ENCODE results near the gene RBMS1.
"Not testable (repeated sequence)": the region's sequence is repeated elsewhere in the genome, so short reads cannot be mapped to it uniquely, and the experiment has no call there.

The RBMS1 gene

DNA sequence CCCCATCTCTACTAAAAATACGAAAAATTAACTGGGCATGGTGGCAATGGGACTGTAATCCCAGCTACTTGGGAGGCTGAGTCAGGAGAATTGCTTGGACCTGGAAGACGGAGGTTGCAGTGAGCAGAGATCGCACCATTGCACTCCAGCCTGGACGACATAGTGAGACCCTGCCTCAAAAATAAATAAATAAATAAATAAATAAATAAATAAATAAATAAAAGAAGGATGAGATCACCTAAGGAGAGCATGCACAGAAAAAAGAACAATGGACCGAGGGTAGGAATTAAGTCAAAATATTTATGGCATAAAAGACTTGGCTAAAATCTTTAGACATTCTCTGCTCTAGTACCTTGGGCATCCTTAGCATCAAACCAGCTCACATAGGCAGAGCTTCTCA is 8.9 kb upstream of the RBMS1 start:
- no CpG with 5 or more reads among the region's 5 CpGs for WGBS (ENCODE audit: insufficient coverage, insufficient read length)
- Histone ChIP-seq H3K4me3 (ENCODE audit: low read length) (no peak overlapping the region), H3K27me3 (ENCODE audit: control insufficient read depth, insufficient read depth, low read length) (no peaks in the 10 kb centered on the region), H3K4me1 (ENCODE audit: control insufficient read depth, insufficient read depth, low read length) (no peaks in the 10 kb centered on the region), H3K27ac (ENCODE audit: low read length) (no peak overlapping the region), H3K9me3 (ENCODE audit: control insufficient read depth, insufficient read depth, low read length) (no peaks in the 10 kb centered on the region), H3K36me3 (ENCODE audit: control insufficient read depth, insufficient read depth, low read length) (no peaks in the 10 kb centered on the region)
- DNase-seq (ENCODE audit: low read depth, low spot score): no peak

GRCh38 chr2:160501370-160501769 is 7.8 kb upstream of the RBMS1 start:
- no peaks in the 10 kb centered on the region for H3K27me3 ChIP-seq (ENCODE audit: control insufficient read depth, insufficient read depth, low read length)
- no CpG with 5 or more reads among the region's 1 CpG for WGBS (ENCODE audit: insufficient coverage, insufficient read length)
- H3K36me3 ChIP-seq (ENCODE audit: control insufficient read depth, insufficient read depth, low read length): no peaks in the 10 kb centered on the region
- H3K4me3 ChIP-seq (ENCODE audit: low read length): no peak overlapping the region
- no peak for DNase-seq (ENCODE audit: low read depth, low spot score)
- H3K9me3 ChIP-seq (ENCODE audit: control insufficient read depth, insufficient read depth, low read length): no peaks in the 10 kb centered on the region
- H3K27ac ChIP-seq (ENCODE audit: low read length): no peak overlapping the region
- no peaks in the 10 kb centered on the region for H3K4me1 ChIP-seq (ENCODE audit: control insufficient read depth, insufficient read depth, low read length)

DNA sequence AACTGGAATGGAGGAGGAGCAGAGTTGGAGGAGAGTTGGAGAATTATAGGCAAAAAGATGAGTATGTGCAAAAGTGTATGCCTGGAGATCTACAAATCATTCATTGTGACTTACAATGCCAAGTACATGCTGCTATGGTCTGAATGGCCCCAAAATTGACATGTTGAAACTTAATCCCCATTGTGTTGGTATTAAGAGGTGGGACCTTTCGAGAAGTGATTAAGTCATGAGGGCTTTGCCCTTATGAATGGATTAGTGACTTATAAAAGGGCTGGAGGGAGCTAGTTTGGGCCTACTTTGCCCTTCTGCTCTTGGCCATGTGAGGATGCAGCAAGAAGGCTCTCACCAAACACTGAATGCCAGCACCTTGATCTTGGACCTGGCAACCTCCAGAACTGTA is 6.3 kb upstream of the RBMS1 start:
- H3K4me3 ChIP-seq (ENCODE audit: low read length): no peak overlapping the region
- no peaks in the 10 kb centered on the region for H3K9me3 ChIP-seq (ENCODE audit: control insufficient read depth, insufficient read depth, low read length)

DNA sequence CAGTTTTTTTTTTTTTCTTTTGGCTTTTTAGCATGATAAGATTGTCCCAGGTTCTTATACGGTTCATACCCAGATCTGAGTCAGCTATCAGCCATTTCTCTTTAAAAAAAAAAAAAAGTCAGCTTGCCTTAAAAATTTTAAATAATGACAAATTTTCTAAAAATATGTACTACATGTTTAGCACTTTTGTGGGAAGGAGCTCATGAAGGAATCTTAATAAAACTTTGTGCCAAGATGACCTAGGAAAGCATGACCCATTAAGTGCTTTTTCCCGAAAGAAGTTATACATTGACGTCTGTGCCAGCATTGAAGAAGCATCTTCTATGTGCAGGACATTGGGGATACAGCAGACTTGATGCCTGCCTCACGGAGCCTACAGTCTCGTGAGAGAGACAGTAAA is 4.5 kb upstream of the RBMS1 start:
- Histone ChIP-seq H3K36me3 (ENCODE audit: control insufficient read depth, insufficient read depth, low read length) (no peaks in the 10 kb centered on the region), H3K27ac (ENCODE audit: low read length) (no peak overlapping the region), H3K9me3 (ENCODE audit: control insufficient read depth, insufficient read depth, low read length) (no peaks in the 10 kb centered on the region), H3K4me3 (ENCODE audit: low read length) (no peak overlapping the region), H3K4me1 (ENCODE audit: control insufficient read depth, insufficient read depth, low read length) (no peaks in the 10 kb centered on the region), H3K27me3 (ENCODE audit: control insufficient read depth, insufficient read depth, low read length) (no peaks in the 10 kb centered on the region)
- WGBS (ENCODE audit: insufficient coverage, insufficient read length): no CpG with 5 or more reads among the region's 5 CpGs
- DNase-seq (ENCODE audit: low read depth, low spot score): no peak

More for the DNA sequence above, 6.3 kb upstream of the RBMS1 start:
- no peaks in the 10 kb centered on the region for H3K4me1 ChIP-seq (ENCODE audit: control insufficient read depth, insufficient read depth, low read length)
- DNase-seq (ENCODE audit: low read depth, low spot score): no peak
- H3K36me3 ChIP-seq (ENCODE audit: control insufficient read depth, insufficient read depth, low read length): no peaks in the 10 kb centered on the region
- H3K27ac ChIP-seq (ENCODE audit: low read length): no peak overlapping the region
- WGBS (ENCODE audit: insufficient coverage, insufficient read length): no CpG with 5 or more reads among the region's 1 CpG
- no peaks in the 10 kb centered on the region for H3K27me3 ChIP-seq (ENCODE audit: control insufficient read depth, insufficient read depth, low read length)

- H3K9me3 ChIP-seq (ENCODE audit: control insufficient read depth, insufficient read depth, low read length): no peaks in the 10 kb centered on the region
- no peak for DNase-seq (ENCODE audit: low read depth, low spot score)
- H3K27me3 ChIP-seq (ENCODE audit: control insufficient read depth, insufficient read depth, low read length): no peaks in the 10 kb centered on the region
- H3K4me1 ChIP-seq (ENCODE audit: control insufficient read depth, insufficient read depth, low read length): no peaks in the 10 kb centered on the region
- H3K36me3 ChIP-seq (ENCODE audit: control insufficient read depth, insufficient read depth, low read length): no peaks in the 10 kb centered on the region
- H3K4me3 ChIP-seq (ENCODE audit: low read length): peak overlapping the region; percentile 77; the same call in 1 of the 2 replicates
- H3K27ac ChIP-seq (ENCODE audit: low read length): no peak overlapping the region
- no CpG with 5 or more reads among the region's 8 CpGs for WGBS (ENCODE audit: insufficient coverage, insufficient read length)
Observed at GRCh38 chr2:160494201-160494644, 616 bp upstream of the RBMS1 start.

GRCh38 chr2:160492401-160493226 is 993 bp downstream of the RBMS1 start:
- no peak for DNase-seq (ENCODE audit: low read depth, low spot score)
- H3K4me3 ChIP-seq (ENCODE audit: low read length): peak overlapping the region; percentile 77; the same call in 1 of the 2 replicates

GRCh38 chr2:160491911-160492371 is 1.7 kb downstream of the RBMS1 start:
- H3K27ac ChIP-seq (ENCODE audit: low read length): no peak overlapping the region
- H3K36me3 ChIP-seq (ENCODE audit: control insufficient read depth, insufficient read depth, low read length): no peaks in the 10 kb centered on the region
- no CpG with 5 or more reads among the region's 10 CpGs for WGBS (ENCODE audit: insufficient coverage, insufficient read length)
- no peaks in the 10 kb centered on the region for H3K4me1 ChIP-seq (ENCODE audit: control insufficient read depth, insufficient read depth, low read length)
- H3K9me3 ChIP-seq (ENCODE audit: control insufficient read depth, insufficient read depth, low read length): no peaks in the 10 kb centered on the region
- H3K27me3 ChIP-seq (ENCODE audit: control insufficient read depth, insufficient read depth, low read length): no peaks in the 10 kb centered on the region
- DNase-seq (ENCODE audit: low read depth, low spot score): no peak
- peak overlapping the region; percentile 77; the same call in 1 of the 2 replicates for H3K4me3 ChIP-seq (ENCODE audit: low read length)

More at GRCh38 chr2:160492401-160493226, 993 bp downstream of the RBMS1 start:
- H3K36me3 ChIP-seq (ENCODE audit: control insufficient read depth, insufficient read depth, low read length): no peaks in the 10 kb centered on the region
- no peaks in the 10 kb centered on the region for H3K4me1 ChIP-seq (ENCODE audit: control insufficient read depth, insufficient read depth, low read length)
- no peaks in the 10 kb centered on the region for H3K9me3 ChIP-seq (ENCODE audit: control insufficient read depth, insufficient read depth, low read length)
- no peaks in the 10 kb centered on the region for H3K27me3 ChIP-seq (ENCODE audit: control insufficient read depth, insufficient read depth, low read length)
- H3K27ac ChIP-seq (ENCODE audit: low read length): no peak overlapping the region
- no CpG with 5 or more reads among the region's 66 CpGs for WGBS (ENCODE audit: insufficient coverage, insufficient read length)

- no CpG with 5 or more reads among the region's 8 CpGs for WGBS (ENCODE audit: insufficient coverage, insufficient read length)
- no peaks in the 10 kb centered on the region for H3K27me3 ChIP-seq (ENCODE audit: control insufficient read depth, insufficient read depth, low read length)
- no peak overlapping the region for H3K27ac ChIP-seq (ENCODE audit: low read length)
- H3K9me3 ChIP-seq (ENCODE audit: control insufficient read depth, insufficient read depth, low read length): no peaks in the 10 kb centered on the region
- H3K36me3 ChIP-seq (ENCODE audit: control insufficient read depth, insufficient read depth, low read length): no peaks in the 10 kb centered on the region
- H3K4me1 ChIP-seq (ENCODE audit: control insufficient read depth, insufficient read depth, low read length): no peaks in the 10 kb centered on the region
- no peak for DNase-seq (ENCODE audit: low read depth, low spot score)
- no peak overlapping the region for H3K4me3 ChIP-seq (ENCODE audit: low read length)
Observed at GRCh38 chr2:160490733-160491685, 2.6 kb downstream of the RBMS1 start.

- Histone ChIP-seq H3K4me1 (ENCODE audit: control insufficient read depth, insufficient read depth, low read length) (no peaks in the 10 kb centered on the region), H3K9me3 (ENCODE audit: control insufficient read depth, insufficient read depth, low read length) (no peaks in the 10 kb centered on the region), H3K27ac (ENCODE audit: low read length) (no peak overlapping the region), H3K27me3 (ENCODE audit: control insufficient read depth, insufficient read depth, low read length) (no peaks in the 10 kb centered on the region), H3K36me3 (ENCODE audit: control insufficient read depth, insufficient read depth, low read length) (no peaks in the 10 kb centered on the region), H3K4me3 (ENCODE audit: low read length) (no peak overlapping the region)
- DNase-seq (ENCODE audit: low read depth, low spot score): no peak
- WGBS (ENCODE audit: insufficient coverage, insufficient read length): no CpG with 5 or more reads among the region's 1 CpG
Observed at GRCh38 chr2:160489111-160489510, 4.5 kb downstream of the RBMS1 start.

DNA sequence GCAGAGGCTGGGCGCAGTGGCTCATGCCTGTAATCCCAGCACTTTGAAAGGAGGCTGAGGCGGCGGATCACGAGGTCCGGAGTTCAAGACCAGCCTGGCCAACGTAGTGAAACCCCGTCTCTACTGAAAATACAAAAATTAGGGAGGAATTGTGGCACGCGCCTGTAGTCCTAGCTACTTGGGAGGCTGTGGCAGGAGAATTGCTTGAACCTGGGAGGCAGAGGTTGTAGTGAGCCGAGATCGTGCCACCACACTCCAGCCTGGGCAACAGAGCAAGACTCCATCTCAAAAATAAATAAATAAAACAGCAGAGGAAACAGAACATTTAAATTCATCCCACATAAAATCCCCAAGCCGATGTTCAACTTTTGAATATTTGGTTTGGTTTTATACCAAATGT is 5.3 kb downstream of the RBMS1 start:
- H3K27ac ChIP-seq (ENCODE audit: low read length): not testable (repeated sequence)

More for the DNA sequence above, 5.3 kb downstream of the RBMS1 start:
- not testable (repeated sequence) for H3K4me3 ChIP-seq (ENCODE audit: low read length); H3K9me3 ChIP-seq (ENCODE audit: control insufficient read depth, insufficient read depth, low read length); H3K36me3 ChIP-seq (ENCODE audit: control insufficient read depth, insufficient read depth, low read length); H3K4me1 ChIP-seq (ENCODE audit: control insufficient read depth, insufficient read depth, low read length); DNase-seq (ENCODE audit: low read depth, low spot score); H3K27me3 ChIP-seq (ENCODE audit: control insufficient read depth, insufficient read depth, low read length)
- no CpG with 5 or more reads among the region's 12 CpGs for WGBS (ENCODE audit: insufficient coverage, insufficient read length)
